HepG2 (cell line): ENCODE results near the gene FUNDC1. TPM values are rescaled to one million over a fixed set of nuclear protein-coding genes. Genes with fewer than 3 reads are reported as not detected.

ENCODE experiments used
- KLF13 ChIP-seq: sonication (generic); formaldehyde crosslinking; IDR thresholded peaks from 2 replicates; pipeline ENCODE4 v1.4.0; 2020; ENCODE audit warnings: mild to moderate bottlenecking, missing genetic modification reagents
- SIN3A ChIP-seq: IDR thresholded peaks from 2 replicates; pipeline ENCODE4 v1.6.1; 2011; ENCODE audit warnings: low read depth, mild to moderate bottlenecking, control low read depth, low read length, borderline replicate concordance
- ZNF446 ChIP-seq: sonication (generic); formaldehyde crosslinking; IDR thresholded peaks from 2 replicates; pipeline ENCODE4 v1.5.0; 2020; ENCODE audit warnings: mild to moderate bottlenecking, missing genetic modification reagents
- ZNF605 ChIP-seq: sonication (generic); formaldehyde crosslinking; IDR thresholded peaks from 2 replicates; pipeline ENCODE4 v1.8.0; 2022; ENCODE audit warnings: mild to moderate bottlenecking, missing genetic modification reagents
- ZNF629 ChIP-seq: sonication (generic); formaldehyde crosslinking; conservative IDR thresholded peaks from 2 replicates; pipeline ENCODE4 v1.5.0; 2020; ENCODE audit warnings: missing genetic modification reagents
- polyA plus RNA-seq, 8 experiments: library from polyadenylated mRNA; depleted of rRNA in 3 of 8; stranded (reverse) in 7 of 8; unstranded in 1 of 8; fragments of >200 nt; fragmentation: Illumina TruSeq in 4 of 8; extraction: Trizol in 4 of 8; gene quantifications; 2 replicates each; pipeline versions ENCODE4 v1.2.1 to v1.2.3, GENCODE V29; 2011 to 2016; ENCODE audit warnings: low read depth in 4 of 8, missing spikeins in 1 of 8, mixed read lengths in 1 of 8; ENCODE audit not compliant: insufficient read depth in 1 of 8
- total RNA-seq, 5 experiments: library from RNA; depleted of rRNA; stranded (reverse); fragments of >200 nt; fragmentation: Illumina TruSeq; extraction: Trizol; gene quantifications; 2 replicates each; pipeline ENCODE4 v1.2.3, GENCODE V29; 2016; ENCODE audit warnings: low read depth in 1 of 5
- TF ChIP-seq, protein P1 (sequence below): sonication (generic); formaldehyde crosslinking; IDR thresholded peaks from 2 replicates; pipeline ENCODE4 v1.8.0; 2022; ENCODE audit warnings: mild to moderate bottlenecking, missing genetic modification reagents, borderline replicate concordance
- TF ChIP-seq, protein P2 (sequence below), 2 experiments: IDR thresholded peaks; 2 replicates each; pipeline ENCODE4 v1.6.1; 2011 to 2012; ENCODE audit warnings: low read length in 2 of 2, borderline replicate concordance in 1 of 2, low read depth in 1 of 2, mild to moderate bottlenecking in 1 of 2, moderate library complexity in 1 of 2
- TF ChIP-seq, protein P3 (sequence below): sonication (generic); formaldehyde crosslinking; IDR thresholded peaks from 2 replicates; pipeline ENCODE4 v1.5.0; 2020; ENCODE audit warnings: missing genetic modification reagents

The FUNDC1 gene
- total and polyA plus RNA-seq, 2 of the 13 experiments (the other 11 are each of a cell fraction or from before 2014, with no cell fraction given): 11.9 to 13.9 TPM

DNA sequence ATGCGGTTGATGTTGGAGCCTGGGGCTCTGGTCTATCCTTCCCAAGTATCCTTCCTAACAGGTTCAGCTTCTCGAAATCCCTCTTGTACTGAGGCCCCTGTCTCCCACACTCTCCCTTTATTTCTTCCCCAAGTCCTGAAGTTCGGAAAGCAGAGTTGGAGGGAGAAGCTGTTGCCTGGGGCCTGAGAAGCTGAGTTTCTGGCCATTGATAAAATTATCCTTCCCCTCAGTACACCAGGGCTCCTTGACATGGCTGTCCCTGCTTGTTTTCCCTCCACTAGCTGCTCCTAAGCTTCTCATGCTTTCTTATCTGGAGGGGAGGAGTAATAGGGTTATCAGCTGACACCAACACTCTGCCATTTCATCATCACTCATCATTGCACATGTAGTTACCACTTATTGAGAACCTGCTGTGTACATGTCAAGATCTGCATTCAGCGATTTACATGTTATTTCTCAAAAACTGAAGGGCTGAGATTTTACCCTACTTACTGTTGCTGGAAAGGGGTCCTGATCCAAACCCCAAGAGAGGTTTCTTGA is 58.0 kb downstream of the FUNDC1 start (continued):
- TF ChIP-seq, protein P1, sequence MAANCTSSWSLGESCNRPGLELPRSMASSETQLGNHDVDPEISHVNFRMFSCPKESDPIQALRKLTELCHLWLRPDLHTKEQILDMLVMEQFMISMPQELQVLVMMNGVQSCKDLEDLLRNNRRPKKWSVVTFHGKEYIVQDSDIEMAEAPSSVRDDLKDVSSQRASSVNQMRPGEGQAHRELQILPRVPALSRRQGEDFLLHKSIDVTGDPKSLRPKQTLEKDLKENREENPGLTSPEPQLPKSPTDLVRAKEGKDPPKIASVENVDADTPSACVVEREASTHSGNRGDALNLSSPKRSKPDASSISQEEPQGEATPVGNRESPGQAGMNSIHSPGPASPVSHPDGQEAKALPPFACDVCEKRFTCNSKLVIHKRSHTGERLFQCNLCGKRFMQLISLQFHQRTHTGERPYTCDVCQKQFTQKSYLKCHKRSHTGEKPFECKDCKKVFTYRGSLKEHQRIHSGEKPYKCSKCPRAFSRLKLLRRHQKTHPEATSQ (CRISPR knock-in tag): no peak
- TF ChIP-seq, protein P2, sequence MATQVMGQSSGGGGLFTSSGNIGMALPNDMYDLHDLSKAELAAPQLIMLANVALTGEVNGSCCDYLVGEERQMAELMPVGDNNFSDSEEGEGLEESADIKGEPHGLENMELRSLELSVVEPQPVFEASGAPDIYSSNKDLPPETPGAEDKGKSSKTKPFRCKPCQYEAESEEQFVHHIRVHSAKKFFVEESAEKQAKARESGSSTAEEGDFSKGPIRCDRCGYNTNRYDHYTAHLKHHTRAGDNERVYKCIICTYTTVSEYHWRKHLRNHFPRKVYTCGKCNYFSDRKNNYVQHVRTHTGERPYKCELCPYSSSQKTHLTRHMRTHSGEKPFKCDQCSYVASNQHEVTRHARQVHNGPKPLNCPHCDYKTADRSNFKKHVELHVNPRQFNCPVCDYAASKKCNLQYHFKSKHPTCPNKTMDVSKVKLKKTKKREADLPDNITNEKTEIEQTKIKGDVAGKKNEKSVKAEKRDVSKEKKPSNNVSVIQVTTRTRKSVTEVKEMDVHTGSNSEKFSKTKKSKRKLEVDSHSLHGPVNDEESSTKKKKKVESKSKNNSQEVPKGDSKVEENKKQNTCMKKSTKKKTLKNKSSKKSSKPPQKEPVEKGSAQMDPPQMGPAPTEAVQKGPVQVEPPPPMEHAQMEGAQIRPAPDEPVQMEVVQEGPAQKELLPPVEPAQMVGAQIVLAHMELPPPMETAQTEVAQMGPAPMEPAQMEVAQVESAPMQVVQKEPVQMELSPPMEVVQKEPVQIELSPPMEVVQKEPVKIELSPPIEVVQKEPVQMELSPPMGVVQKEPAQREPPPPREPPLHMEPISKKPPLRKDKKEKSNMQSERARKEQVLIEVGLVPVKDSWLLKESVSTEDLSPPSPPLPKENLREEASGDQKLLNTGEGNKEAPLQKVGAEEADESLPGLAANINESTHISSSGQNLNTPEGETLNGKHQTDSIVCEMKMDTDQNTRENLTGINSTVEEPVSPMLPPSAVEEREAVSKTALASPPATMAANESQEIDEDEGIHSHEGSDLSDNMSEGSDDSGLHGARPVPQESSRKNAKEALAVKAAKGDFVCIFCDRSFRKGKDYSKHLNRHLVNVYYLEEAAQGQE (IDR thresholded peaks at IDR 0.05; ENCODE audit: borderline replicate concordance in 1 of 2, low read depth in 1 of 2, low read length in 2 of 2): no peak
- TF ChIP-seq KLF13: no peak
- TF ChIP-seq, protein P3, sequence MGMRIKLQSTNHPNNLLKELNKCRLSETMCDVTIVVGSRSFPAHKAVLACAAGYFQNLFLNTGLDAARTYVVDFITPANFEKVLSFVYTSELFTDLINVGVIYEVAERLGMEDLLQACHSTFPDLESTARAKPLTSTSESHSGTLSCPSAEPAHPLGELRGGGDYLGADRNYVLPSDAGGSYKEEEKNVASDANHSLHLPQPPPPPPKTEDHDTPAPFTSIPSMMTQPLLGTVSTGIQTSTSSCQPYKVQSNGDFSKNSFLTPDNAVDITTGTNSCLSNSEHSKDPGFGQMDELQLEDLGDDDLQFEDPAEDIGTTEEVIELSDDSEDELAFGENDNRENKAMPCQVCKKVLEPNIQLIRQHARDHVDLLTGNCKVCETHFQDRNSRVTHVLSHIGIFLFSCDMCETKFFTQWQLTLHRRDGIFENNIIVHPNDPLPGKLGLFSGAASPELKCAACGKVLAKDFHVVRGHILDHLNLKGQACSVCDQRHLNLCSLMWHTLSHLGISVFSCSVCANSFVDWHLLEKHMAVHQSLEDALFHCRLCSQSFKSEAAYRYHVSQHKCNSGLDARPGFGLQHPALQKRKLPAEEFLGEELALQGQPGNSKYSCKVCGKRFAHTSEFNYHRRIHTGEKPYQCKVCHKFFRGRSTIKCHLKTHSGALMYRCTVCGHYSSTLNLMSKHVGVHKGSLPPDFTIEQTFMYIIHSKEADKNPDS (CRISPR knock-in tag): no peak
- no peak for TF ChIP-seq ZNF605 (CRISPR knock-in tag)
- TF ChIP-seq ZNF629: no peak
- no peak for TF ChIP-seq ZNF446 (CRISPR knock-in tag)
- TF ChIP-seq SIN3A: no peak
